Measurements from ENCODE around the gene ASB5.

DNA sequence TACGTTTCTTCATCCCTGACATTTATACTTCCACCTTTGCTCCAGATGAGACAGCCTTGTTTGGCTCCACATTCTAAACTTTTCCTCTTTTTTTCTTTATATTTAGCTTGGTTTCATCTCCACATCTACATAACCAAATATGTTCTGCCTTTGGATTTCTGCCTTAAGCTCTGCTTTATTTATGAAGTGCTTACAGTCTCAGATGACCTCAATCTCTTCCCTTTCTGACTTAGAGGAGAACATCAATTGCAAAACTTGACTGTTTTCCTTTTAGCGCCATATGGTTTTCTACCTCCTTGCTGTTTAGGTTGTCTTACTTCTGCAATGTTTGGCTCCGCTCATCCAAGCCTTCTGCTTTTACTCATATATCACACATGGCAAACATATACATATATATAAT lies 7.5 kb downstream of the ASB5 start:
- TF ChIP-seq, protein P1, sequence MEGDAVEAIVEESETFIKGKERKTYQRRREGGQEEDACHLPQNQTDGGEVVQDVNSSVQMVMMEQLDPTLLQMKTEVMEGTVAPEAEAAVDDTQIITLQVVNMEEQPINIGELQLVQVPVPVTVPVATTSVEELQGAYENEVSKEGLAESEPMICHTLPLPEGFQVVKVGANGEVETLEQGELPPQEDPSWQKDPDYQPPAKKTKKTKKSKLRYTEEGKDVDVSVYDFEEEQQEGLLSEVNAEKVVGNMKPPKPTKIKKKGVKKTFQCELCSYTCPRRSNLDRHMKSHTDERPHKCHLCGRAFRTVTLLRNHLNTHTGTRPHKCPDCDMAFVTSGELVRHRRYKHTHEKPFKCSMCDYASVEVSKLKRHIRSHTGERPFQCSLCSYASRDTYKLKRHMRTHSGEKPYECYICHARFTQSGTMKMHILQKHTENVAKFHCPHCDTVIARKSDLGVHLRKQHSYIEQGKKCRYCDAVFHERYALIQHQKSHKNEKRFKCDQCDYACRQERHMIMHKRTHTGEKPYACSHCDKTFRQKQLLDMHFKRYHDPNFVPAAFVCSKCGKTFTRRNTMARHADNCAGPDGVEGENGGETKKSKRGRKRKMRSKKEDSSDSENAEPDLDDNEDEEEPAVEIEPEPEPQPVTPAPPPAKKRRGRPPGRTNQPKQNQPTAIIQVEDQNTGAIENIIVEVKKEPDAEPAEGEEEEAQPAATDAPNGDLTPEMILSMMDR (IDR thresholded peaks at IDR 0.05), result no peak
- no peak for TF ChIP-seq POLR2A (IDR thresholded peaks at IDR 0.05)

Data from Peyer's patch (tissue), 4 donors.